NCI-H526 (cell line): ENCODE results near the gene SUGCT.
"Not testable (repeated sequence)": the region's sequence is repeated elsewhere in the genome, so short reads cannot be mapped to it uniquely, and the experiment has no call there.

ENCODE experiments used
- DNase-seq, 2 experiments: peaks; one replicate each; lab custom pipeline; 2025; lab: John Stamatoyannopoulos, UW

Gene SUGCT

DNA sequence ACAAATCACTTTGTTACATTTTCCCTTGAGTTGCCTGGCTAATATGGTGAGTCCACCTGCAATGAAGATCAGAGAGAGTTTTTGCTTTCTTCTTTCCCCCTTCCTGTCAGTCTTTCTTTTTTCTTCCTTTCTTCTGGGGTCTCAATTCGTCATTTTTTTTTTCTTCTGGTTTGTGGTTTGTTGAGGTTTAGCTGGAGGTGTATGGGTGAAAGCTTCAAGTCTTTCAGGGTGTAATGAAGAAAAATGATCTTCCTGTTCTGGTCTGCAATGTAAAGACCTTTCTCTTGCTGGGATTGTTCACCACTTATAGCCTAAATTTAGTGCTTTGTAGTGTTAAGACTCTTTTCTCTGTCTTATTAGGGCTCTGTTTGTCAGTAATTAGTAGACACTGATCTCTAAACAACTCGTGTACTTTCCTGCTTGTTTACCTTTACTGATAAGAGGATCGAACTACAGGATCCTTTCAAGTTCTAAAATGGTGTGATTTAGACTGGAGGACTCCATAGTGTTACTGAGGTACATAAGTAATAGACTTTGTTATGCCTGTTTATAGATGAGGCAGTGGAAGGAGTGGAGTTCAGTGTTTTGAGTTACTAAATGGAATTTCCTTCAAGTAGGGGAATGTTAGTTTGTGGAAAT, 129.1 kb downstream of the SUGCT start:
- DNase-seq, result no peak

DNA sequence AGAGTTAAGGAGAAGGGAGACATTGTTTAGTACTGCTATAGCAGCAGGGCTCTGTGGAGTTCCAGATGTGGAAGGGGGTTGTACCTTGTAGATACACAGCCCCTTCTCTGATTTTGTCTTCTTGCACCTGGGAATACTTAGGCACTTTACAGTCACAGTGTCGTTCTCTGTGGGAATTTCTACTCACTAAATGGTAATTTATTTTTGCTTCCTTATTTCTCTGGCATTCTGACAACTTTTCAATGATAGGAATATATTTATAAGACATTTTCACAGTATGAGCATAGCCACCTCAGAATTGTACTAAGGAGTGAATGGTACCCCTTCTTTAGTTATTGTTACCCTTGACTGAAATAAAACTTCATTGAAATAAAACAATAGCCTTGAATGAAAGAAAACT, 132.8 kb downstream of the SUGCT start:
- no peak for DNase-seq

DNA sequence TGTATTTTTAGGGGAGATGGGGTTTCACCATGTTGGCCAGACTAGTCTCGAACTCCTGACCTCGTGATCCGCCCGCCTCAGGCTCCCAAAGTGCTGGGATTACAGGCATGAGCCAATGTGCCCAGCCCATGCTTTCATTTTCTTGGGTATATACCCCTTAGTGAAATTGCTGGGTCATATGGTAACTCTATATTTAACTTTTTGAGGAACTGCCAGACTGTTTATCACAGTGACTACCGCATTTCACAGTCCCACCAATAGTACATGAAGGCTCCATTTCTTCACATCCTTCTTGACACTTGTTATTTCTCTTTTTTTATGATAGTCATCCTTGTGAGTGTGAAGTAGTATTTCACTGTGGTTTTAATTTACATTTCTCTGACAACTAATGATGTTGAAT, 134.0 kb downstream of the SUGCT start:
- DNase-seq, result not testable (repeated sequence)

DNA sequence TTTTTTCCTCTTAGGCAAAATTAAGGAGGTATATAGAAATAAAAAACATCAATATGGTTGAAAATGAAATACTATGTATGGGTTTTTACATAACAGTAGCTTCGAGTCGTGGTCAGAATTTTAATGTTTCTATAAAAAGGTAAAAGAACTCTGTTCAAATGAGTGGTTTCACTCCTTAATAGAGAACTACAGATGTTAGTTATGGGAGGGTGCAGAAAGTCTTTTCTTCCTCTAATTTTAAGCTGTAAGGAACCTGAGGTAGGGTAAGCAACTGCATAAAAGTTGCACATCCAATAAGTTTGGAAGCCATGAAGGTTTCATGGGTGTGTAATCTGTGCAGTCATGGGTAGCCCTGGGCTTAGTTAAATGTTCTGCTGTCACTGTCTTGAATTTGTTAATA, 141.3 kb downstream of the SUGCT start:
- no peak for DNase-seq

DNA sequence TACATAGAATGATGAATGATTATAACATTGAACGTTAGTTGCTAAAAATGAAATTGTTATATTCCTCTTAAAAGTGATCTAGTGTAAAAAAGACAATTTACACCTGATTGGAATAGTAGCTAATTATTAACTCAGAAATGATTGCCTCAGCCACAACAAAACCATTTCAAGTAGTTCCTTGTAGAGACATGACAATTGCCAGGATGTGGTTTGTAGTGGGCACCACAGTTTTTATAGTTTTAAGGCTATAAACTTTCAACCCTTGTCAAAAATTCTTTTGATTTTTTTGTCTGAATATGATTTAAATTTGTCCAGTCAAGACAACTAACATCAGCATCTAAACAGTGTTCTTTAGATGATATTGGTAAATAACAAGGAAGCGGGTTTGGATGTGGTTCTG, 145.2 kb downstream of the SUGCT start:
- DNase-seq, result no peak

DNA sequence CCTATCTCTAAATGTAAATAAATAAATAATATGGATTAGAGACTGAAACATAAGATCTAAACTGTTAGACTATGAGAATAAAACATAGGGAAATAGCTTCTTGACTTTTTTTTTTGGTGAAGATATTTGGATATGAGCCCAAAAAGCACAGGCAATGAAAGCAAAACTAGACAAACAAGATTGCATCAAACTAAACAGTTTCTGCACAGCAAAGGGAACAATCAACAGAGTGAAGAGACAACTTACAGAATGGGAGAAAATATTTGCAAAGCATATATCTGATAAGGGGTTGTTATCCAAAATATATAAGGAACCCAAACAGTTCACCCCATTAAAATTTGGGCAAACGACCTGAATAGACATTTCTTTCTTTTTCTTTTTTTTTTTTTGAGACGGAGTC, 148.1 kb downstream of the SUGCT start:
- no peak for DNase-seq

DNA sequence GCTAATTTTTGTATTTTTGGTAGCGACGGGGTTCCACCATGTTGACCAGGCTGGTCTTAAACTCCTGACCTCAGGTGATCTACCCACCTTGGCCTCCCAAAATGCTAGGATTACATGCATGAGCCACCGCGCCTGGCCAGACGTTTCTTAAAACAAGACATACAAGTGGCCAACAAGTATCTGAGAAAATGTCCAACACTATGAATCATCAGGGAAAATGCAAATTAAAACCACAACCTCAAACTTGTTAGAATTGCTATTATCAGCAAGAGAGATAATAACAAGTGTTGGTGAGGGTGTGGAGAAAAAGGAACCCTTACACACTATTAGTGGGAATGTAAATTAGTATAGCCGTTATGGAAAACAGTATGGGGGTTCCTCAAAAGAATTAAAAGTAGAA, 148.6 kb downstream of the SUGCT start:
- no peak for DNase-seq

DNA sequence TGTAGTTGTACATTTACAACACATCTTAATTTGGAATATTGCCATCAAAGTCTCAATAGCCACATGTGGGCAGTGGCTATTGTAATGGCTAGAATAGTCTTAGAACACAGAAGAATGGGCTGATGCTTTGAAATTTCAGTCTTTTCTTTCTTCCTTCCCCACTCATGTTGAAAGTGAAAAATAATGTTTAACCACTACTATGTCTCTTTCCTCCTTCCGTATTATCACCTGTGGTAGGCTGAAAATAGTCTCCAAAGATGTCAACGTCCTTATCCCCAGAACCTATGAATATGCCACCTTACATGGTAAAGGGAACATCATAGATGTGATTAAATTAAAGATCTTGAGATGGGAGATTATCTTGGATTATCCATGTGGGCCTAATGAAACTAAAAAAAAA, 154.0 kb downstream of the SUGCT start:
- no peak for DNase-seq

DNA sequence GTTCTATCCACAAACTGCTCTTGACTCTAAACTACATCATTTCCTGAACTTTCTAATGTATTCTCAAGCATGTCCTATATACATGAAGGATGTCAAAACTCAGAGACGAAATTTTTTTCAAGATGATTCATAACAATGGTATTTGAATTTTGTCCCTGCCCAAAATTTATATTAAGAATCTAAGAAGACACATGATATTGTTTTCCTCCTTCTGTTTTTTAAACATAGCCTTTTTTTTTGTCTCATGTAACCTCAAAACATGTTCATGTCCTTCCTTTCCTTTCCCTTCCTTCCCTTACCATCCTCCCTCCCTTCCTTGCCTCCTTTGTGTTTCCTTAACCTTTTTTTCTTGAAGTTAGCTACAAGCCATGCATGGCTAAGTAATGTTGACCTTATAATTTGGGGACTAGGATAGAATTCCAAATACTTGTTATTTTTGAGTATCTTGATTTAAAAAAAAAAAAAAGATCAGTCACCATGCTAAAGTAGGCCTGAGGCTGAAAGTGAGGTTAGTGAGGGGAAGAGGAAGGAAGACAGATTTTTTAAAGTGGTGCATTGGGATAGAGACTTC, 163.0 kb downstream of the SUGCT start:
- no peak for DNase-seq

DNA sequence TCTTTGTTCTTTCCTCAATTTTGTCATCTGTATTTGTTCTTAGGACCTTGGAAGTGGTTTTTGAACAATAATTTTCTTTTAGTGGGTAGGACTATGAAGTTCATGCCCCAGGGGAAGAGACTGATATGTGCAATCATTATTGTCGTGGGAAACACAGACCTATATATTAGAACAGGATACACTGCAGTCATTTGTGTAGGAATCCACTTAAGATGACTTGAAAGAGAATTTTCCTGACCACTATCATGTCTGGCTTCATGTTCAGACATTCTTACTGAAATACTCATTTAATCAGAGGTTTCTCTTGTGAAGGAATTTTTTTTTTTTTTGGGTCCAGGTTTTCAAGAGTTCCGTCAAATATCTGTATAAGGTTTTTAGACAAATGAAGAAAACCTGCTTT, 163.6 kb downstream of the SUGCT start:
- DNase-seq, result no peak

DNA sequence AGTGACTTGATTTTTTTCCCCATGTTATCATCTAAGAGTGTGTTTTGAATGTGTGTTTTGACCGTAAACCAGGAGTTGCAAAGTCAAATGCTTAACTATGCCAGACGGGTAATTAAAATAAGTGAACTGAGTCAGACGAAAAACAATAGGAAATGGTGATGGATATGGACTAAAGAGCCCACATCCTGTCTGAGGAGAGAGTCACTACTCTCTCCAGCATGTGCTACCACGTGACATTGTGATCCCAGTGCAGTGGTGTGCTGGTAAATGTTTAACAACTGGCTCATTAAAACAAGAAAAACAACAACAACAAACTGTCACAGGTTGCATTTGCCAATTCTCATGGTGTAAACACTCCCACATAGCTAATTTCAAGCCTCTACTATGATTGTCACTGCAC, 164.3 kb downstream of the SUGCT start:
- no peak for DNase-seq

DNA sequence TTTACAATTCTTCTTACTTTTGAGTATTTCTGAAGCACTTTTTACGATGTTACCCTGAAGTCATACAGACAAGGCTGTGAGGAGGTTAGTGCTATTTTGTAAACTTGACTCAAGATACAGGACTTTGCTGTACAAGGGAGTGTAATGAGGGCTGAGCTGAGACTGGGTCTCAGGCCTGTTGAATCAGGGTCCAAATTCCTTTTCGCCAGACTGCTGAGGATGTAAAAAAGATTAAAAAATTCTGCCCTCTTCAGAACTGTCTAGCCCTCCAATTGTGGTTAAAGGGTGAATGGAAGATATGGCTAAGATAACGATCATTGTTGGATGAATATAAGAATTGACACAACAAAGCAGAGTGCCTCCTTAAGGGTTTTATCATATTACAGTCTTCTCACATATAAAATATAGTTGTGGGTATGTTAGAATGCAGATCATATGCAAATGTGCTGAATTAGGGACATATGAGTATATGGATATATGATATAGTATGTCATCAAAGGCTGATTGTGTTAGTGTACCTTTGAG, 165.4 kb downstream of the SUGCT start:
- no peak for DNase-seq

DNA sequence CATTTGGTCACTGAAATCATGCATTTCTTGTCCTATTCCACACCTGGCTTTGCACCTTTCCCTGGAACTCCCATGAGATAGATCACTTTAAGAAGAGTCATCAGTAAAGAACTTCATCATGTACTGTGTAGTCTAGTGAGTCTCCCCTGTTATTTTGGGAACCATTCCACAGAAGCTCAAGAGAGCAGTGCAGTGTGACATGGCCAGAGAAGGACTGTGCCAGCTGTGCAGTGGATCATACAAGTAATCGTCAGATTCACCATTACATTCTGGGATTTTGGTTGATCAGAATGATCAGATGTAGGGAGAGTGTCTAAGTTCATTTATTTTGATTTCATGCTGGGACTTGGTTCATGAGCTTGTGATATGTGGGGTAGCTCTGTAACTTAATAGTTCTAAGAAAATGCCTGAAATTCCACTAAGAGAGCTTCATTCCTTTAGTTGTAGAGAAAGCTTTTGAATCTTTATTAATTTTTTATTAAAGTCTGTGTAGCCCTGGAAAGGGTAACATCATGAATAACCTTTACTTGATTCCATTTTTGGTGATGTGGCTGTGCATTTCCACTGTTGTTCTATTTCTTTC, 166.8 kb downstream of the SUGCT start:
- no peak for DNase-seq

DNA sequence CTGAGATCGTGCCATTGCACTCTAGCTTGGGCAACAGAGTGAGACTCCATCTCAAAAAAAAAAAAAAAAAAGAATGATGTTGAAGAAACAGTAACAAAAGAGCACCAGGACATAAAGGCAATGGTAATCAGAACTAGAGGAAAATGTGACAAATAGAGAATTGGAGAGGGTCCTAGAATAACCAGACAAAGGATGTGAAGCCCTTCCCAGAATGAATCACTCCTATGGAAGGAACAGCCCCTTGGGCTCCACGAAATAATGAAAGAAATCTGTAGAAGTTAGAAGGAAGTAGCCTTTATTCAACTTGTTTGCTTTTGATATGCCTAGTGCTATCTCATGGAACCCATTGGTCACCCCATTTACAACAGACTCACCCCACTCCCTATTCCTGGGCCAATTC, 169.2 kb downstream of the SUGCT start:
- no peak for DNase-seq

DNA sequence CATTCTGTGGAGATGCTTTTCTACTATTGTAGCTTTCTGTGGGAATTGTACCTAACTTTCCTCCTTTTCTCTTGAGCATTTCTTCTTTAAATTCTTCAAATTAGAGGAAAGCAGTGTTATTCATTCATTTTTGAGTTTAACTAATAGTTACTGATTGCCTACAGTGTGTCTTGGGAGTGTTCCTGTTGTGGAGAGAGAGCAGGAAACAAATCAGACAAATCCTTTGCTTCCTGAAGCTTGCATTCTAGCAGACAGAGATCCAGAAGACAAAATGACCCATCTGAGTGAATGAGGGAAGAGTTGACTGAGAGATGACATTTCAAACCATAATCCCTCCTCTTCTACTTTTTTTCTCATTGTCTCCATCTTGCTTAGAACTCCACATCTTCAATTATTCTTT, 170.4 kb downstream of the SUGCT start:
- no peak for DNase-seq

DNA sequence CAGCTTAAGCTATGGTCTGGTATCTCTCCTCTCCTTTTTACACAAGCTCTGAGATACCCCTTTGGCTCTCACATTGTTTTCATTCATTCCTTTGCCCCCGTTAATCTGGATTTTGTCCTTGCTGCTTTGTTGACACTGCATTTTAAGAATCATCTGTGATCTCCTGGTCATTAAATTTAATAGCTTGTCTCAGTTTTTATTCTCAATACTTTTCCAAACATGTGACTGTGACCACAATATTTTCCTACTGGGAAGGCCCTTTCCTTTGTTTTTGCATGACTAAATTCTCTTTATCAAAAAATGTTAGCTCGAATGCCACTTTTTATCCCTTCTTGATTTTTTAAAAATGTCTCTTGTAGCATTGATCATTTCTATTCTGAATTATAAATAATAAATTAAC, 171.2 kb downstream of the SUGCT start:
- DNase-seq, result no peak

DNA sequence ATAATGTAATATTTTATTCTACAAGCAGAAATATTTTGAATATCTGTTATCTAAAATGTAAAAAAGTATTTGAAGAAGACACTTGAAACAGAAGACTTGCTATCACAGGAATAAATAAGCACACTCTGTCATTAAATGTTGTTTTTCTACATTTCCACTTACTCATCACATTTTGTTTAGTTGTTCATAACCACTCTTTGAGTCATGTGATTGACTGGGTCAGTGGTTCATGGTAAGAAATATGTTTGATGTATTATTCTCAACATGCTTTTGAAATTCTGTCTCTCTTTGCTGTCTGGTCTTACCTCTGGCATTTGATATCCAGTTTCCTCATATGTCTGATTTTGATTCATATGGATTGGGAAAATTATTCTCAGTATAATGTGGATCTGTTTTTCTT, 171.8 kb downstream of the SUGCT start:
- no peak for DNase-seq

DNA sequence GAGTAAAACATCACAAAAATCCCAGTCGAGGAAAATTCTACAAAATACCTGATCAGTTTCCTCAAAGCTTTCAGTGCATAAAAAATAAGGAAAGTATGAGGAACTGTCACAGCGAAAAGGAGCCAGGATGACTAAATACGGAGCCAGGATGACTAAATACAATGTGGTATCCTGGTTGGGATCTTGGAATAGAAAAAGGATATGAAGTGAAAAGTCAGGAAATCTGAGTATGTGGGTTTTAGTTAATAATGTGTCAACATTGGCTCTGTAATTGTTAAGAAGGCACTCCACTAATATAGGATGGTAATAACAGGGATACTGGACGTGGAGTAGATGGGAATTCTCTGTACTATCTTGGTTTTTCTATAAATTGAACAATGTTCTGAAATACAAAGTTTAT, 175.5 kb downstream of the SUGCT start:
- no peak for DNase-seq

DNA sequence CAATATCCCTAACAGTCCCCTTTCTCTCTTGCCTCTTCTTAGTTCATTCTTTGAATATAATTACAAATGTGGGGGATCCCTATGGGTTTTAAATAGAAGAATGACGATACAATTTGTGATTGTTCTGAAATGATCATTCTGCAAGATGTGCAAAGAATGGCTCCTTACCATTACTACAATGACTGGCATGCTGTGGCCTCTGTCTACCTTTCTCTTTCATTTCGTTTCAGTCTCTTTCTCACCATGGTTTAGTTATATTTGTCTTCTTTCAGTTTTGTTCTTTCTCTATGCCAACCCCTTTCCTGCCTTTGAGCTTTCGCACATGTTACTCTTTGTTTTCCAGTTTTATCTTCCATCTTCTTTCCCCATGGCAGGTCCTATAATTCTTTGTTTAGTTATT, 176.5 kb downstream of the SUGCT start:
- DNase-seq, result no peak

DNA sequence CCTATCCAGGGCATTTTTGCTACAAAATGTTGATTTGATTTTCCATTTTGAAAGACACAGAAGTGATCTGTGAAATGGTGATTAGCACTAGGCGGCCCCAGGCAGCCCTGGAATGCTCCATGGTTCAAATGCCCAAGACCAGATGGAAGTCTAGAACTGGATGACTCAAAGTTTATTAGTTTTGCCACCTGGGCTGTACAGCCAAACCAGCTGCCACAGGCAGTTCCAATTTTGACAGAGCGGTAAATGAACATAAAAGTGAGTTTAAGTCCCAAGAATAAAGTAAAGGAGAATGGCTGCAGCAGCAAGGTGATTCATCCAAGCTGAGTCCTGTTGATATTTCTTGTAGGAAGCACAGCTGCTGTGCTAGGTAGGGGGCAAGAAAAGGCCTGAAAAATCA, 180.5 kb downstream of the SUGCT start:
- DNase-seq, result no peak

DNA sequence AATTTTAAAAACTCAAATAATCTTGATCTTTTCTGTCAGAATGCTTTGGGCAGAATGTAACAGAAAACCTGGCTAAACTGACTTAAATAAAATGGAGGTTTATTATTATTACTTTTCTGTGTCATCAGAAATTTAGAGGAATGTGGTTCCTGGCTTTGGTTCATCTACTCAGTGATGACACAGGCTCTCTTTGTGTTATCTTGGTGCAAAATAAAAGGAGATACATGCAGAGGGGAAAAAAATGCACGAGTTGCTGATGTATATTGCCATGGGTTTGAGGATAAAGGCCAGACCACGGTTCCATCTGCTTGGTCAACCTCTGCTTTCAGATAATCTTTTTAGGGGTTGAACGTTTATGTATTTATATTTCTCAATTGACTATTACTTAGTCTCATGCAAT, 181.4 kb downstream of the SUGCT start:
- DNase-seq, result no peak

DNA sequence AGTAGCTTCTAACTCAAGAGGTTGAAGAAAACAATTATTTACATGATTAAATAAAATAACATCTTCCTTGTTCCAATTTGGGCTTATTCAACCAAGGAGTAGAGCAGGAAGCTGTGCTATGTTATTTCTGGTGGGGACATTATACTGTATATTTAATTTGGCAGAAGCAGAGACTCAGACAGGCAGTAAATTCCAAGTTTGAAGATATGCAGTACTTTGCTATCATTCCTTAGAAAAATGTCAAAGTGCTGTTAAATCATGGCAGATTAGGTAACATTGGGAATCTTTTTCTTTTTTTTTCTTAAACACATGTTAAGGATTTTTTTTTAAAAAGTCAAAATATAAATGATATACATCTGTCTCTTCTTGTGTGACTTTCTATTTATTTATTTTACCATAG, 190.1 kb downstream of the SUGCT start:
- DNase-seq, result no peak

DNA sequence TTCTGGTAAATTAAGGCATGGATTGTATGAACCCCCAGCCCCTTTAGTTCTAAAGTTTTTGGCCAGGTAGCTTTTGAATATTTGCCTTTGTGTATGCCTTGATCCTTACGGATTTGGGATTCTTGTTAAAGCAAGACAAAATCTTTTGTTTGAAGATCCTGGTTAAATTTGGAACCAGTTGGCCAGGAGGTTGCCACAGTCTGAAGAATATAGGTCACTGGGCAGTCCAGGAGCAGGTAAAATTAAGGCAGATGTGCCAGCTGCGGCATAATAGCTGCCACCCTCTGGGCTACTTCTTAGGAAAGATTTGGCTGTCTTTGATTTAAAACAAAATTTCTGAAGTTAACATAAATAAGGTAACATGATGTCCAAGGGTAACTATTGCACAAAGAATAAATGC, 192.3 kb downstream of the SUGCT start:
- DNase-seq, result no peak

DNA sequence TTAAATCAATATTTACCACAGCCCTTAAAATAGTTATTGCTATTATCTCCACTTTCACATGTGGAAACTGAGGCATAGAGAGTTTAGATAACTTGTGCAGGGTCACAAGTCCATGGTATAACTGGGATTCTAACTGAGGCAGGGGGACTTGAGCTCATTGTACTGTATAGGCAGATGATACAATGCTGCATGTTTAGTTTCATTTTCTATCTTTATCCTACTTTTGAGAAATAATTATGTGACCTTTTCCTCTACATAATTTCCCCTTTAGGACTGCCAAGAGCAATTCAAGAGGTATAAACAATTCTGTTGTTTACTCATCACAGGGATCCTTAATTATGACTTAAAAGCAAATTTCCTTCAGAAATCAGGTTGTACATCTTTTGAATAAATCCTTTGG, 193.1 kb downstream of the SUGCT start:
- DNase-seq, result no peak
